Endothelial cell of umbilical vein (primary cell): Measurements from ENCODE around the gene FBXO11. TPM values are rescaled to one million over a fixed set of nuclear protein-coding genes. Genes with fewer than 3 reads are reported as not detected.

Experiments
- BruUV-seq: library from RNA; stranded (reverse); fragments of 400-500 nt; replicated peaks from 2 replicates; lab custom pipeline; 2021; lab: Mats Ljungman, UMichigan
- CTCF ChIA-PET: fragments of 300-600, 350-600 bp; sonication (Branson Sonifier 250); formaldehyde crosslinking; loops from one replicate; lab custom pipeline; 2021; ENCODE audit warnings: antibody characterized with exemption, inconsistent platforms; lab: Charles Lee
- POLR2A ChIA-PET: fragments of 300-600, 350-600 bp; sonication (Branson Sonifier 250); formaldehyde crosslinking; loops from one replicate; lab custom pipeline; 2021; ENCODE audit warnings: antibody characterized with exemption, inconsistent platforms; lab: Charles Lee
- DNase-seq: peaks from one replicate; pipeline ENCODE4 v3.0.0-alpha.2; 2011; ENCODE audit warnings: low read depth, low spot score
- FAIRE-seq: peaks from 2 replicates; lab custom pipeline; 2011; peaks lifted over from hg19 to GRCh38; lab: Jason Lieb, UNC
- H2AFZ ChIP-seq: 2 replicates; pipeline ENCODE4 v1.6.0; 2012; ENCODE audit warnings: low read depth, low read length, control low read depth, inconsistent platforms
- H3K27ac ChIP-seq: 2 replicates; pipeline ENCODE4 v1.5.1; 2011; ENCODE audit warnings: low read depth, mild to moderate bottlenecking, control low read depth, low read length, moderate library complexity; ENCODE audit not compliant: insufficient read depth
- H3K27me3 ChIP-seq, 2 experiments: 2 replicates each; pipeline versions ENCODE4 v1.6.0 to v1.6.1; 2011; ENCODE audit warnings: low read length in 2 of 2, mixed read lengths in 1 of 2; ENCODE audit not compliant: control insufficient read depth in 2 of 2, insufficient read depth in 2 of 2
- H3K36me3 ChIP-seq, 2 experiments: 2 replicates in 1 of 2; 3 replicates in 1 of 2; pipeline ENCODE4 v1.5.1; 2011; ENCODE audit warnings: low read length in 2 of 2, mild to moderate bottlenecking in 1 of 2, moderate library complexity in 1 of 2; ENCODE audit not compliant: control insufficient read depth in 2 of 2, insufficient read depth in 2 of 2; ENCODE audit errors: extremely low read depth in 1 of 2
- H3K4me1 ChIP-seq: 3 replicates; pipeline ENCODE4 v1.5.1; 2011; ENCODE audit warnings: mild to moderate bottlenecking, low read length; ENCODE audit not compliant: control insufficient read depth, insufficient read depth; ENCODE audit errors: extremely low read depth
- H3K4me2 ChIP-seq: 2 replicates; pipeline ENCODE4 v1.6.1; 2011; ENCODE audit warnings: low read length, control low read depth, mixed read lengths; ENCODE audit not compliant: insufficient read depth
- H3K4me3 ChIP-seq, 3 experiments: fragments of 200-600 bp in 1 of 3; sonication (generic), shearing (Covaris generic) in 1 of 3; replicated peaks in 1 of 3; 2 replicates each; pipeline ENCODE4 v1.5.1; 2011 to 2016; ENCODE audit warnings: control low read depth in 3 of 3, low read length in 3 of 3, mild to moderate bottlenecking in 2 of 3, inconsistent platforms in 1 of 3, low read depth in 1 of 3, moderate library complexity in 1 of 3; ENCODE audit not compliant: insufficient read depth in 1 of 3
- H3K79me2 ChIP-seq: 2 replicates; pipeline ENCODE4 v1.6.0; 2012; ENCODE audit warnings: low read length, inconsistent platforms; ENCODE audit not compliant: control insufficient read depth, insufficient read depth
- H3K9ac ChIP-seq: replicated peaks from 2 replicates; pipeline ENCODE3; 2011; ENCODE audit warnings: low read length, control low read depth; ENCODE audit not compliant: insufficient read depth; ENCODE audit errors: extremely low read depth
- H3K9me1 ChIP-seq: replicated peaks from 3 replicates; pipeline ENCODE4 v1.6.0; 2011; ENCODE audit warnings: mild to moderate bottlenecking, low read length; ENCODE audit not compliant: control insufficient read depth, insufficient read depth; ENCODE audit errors: extremely low read depth
- H3K9me3 ChIP-seq: replicated peaks from 2 replicates; pipeline ENCODE4 v1.5.1; 2012; ENCODE audit warnings: low read length, inconsistent platforms; ENCODE audit not compliant: control insufficient read depth, insufficient read depth
- H4K20me1 ChIP-seq: replicated peaks from 2 replicates; pipeline ENCODE3; 2011; ENCODE audit warnings: mild to moderate bottlenecking, low read length; ENCODE audit not compliant: control insufficient read depth, insufficient read depth; ENCODE audit errors: extremely low read depth
- EZH2 ChIP-seq: IDR thresholded peaks from 2 replicates; pipeline ENCODE4 v1.6.1; 2012; ENCODE audit warnings: borderline replicate concordance, low read depth, mild to moderate bottlenecking, moderate library complexity, low read length, inconsistent platforms; ENCODE audit not compliant: severe bottlenecking
- FOS ChIP-seq: IDR thresholded peaks from 2 replicates; pipeline ENCODE4 v1.6.1; 2011; ENCODE audit warnings: mild to moderate bottlenecking, low read length, moderate library complexity, borderline replicate concordance; ENCODE audit not compliant: insufficient read depth
- GATA2 ChIP-seq: IDR thresholded peaks from 2 replicates; pipeline ENCODE4 v1.7.0; 2011; ENCODE audit warnings: low read depth, mild to moderate bottlenecking, moderate library complexity, mixed read lengths, low read length; ENCODE audit not compliant: insufficient read length, insufficient read depth
- JUN ChIP-seq: IDR thresholded peaks from 2 replicates; pipeline ENCODE4 v1.6.1; 2011; ENCODE audit warnings: borderline replicate concordance, low read depth; ENCODE audit not compliant: insufficient read length, insufficient read depth
- MYC ChIP-seq: IDR thresholded peaks from one replicate; pipeline ENCODE4 v1.6.1; 2011; ENCODE audit warnings: mild to moderate bottlenecking, low read depth, low read length
- POLR2A ChIP-seq: IDR thresholded peaks from 2 replicates; pipeline ENCODE4 v1.6.1; 2012; ENCODE audit warnings: low read depth, mild to moderate bottlenecking, control low read depth, low read length
- POLR2AphosphoS5 ChIP-seq: IDR thresholded peaks from 2 replicates; pipeline ENCODE4 v1.6.1; 2012; ENCODE audit warnings: low read depth, mild to moderate bottlenecking, control low read depth, low read length, moderate library complexity; ENCODE audit not compliant: insufficient read depth
- dilution Hi-C: fragments of 300-500 bp; cut with MboI; formaldehyde crosslinking; loops from one replicate; pipeline ENCODE4 v1.15.0; 2019; ENCODE audit warnings: low sequenced_read_pairs; ENCODE audit not compliant: extremely low pct_ligation_motif_present
- intact Hi-C: fragments of 100-400 bp; cut with micrococcal nuclease; formaldehyde crosslinking; loops from one replicate; pipeline ENCODE4 v1.10.0; 2022
- polyA plus RNA-seq, 4 experiments: library from polyadenylated mRNA; depleted of rRNA in 3 of 4; stranded (reverse) in 3 of 4; unstranded in 1 of 4; fragments of >200 nt; gene quantifications; 2 replicates each; pipeline versions ENCODE4 v1.2.1 to v1.2.3, GENCODE V29; 2011 to 2012; ENCODE audit warnings: missing spikeins in 1 of 4
- total RNA-seq: library from RNA; stranded (reverse); gene quantifications from 2 replicates; pipeline ENCODE4 v1.2.3, GENCODE V29; 2021
- TF ChIP-seq, protein P1 (sequence below): IDR thresholded peaks from 2 replicates; pipeline ENCODE4 v1.6.1; 2011; ENCODE audit not compliant: insufficient read depth, insufficient read length
- TF ChIP-seq, protein P2 (sequence below), 2 donors: IDR thresholded peaks; 1 replicate in 1 of 2; 2 replicates in 1 of 2; pipeline ENCODE4 v1.5.1; 2011; ENCODE audit warnings: low read length in 2 of 2, mild to moderate bottlenecking in 2 of 2, moderate library complexity in 2 of 2, control low read depth in 1 of 2, inconsistent platforms in 1 of 2, low read depth in 1 of 2; ENCODE audit not compliant: insufficient read depth in 1 of 2; ENCODE audit errors: extremely low read depth in 1 of 2

Gene FBXO11
- total and polyA plus RNA-seq, 2 donors (not counting 3 experiments of a cell fraction or from before 2014, with no cell fraction given), result 23.4 to 59.6 TPM

- ChIA-PET CTCF (interaction anchor here (0.7 to 1.1 kb wide), 2 partner anchors 201 to 469 kb away, joined by 3 read pairs; no protein-coding TSS in a partner anchor), POLR2A (interaction anchor here (0.6 kb wide), 1 partner anchor 56 kb away, joined by 3 read pairs; no protein-coding TSS in a partner anchor)
- peak; percentile 55 for DNase-seq
- Histone ChIP-seq H3K4me1 (peaks cover 20% of the 10 kb centered on the region), H3K9me1 (no peaks in the 10 kb centered on the region), H3K79me2 (peaks cover 52% of the 10 kb centered on the region), H3K4me3 (peak overlapping the region; percentile 57 to 99 (median 88)), H4K20me1 (peaks cover 3% of the 10 kb centered on the region), H3K27ac (peak overlapping the region; percentile 84), H3K27me3 (no peaks in the 10 kb centered on the region), H3K9ac (peak overlapping the region; percentile 96), H3K36me3 (no peaks in the 10 kb centered on the region), H2AFZ (no peak overlapping the region), H3K4me2 (no peak overlapping the region), H3K9me3 (no peaks in the 10 kb centered on the region)
- intact Hi-C loops, result loop anchor here (1.0 to 10.0 kb wide), 7 partner anchors 38 to 683 kb away; partner anchors contain the start of gene MSH6
- dilution Hi-C loops, result no loop called here
- TF ChIP-seq JUN (no peak), POLR2AphosphoS5 (no peak), EZH2 (no peak), POLR2A (no peak), MYC (no peak), FOS (no peak), GATA2 (no peak)
- TF ChIP-seq, protein P1, sequence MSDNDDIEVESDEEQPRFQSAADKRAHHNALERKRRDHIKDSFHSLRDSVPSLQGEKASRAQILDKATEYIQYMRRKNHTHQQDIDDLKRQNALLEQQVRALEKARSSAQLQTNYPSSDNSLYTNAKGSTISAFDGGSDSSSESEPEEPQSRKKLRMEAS, result no peak
- TF ChIP-seq, protein P2, sequence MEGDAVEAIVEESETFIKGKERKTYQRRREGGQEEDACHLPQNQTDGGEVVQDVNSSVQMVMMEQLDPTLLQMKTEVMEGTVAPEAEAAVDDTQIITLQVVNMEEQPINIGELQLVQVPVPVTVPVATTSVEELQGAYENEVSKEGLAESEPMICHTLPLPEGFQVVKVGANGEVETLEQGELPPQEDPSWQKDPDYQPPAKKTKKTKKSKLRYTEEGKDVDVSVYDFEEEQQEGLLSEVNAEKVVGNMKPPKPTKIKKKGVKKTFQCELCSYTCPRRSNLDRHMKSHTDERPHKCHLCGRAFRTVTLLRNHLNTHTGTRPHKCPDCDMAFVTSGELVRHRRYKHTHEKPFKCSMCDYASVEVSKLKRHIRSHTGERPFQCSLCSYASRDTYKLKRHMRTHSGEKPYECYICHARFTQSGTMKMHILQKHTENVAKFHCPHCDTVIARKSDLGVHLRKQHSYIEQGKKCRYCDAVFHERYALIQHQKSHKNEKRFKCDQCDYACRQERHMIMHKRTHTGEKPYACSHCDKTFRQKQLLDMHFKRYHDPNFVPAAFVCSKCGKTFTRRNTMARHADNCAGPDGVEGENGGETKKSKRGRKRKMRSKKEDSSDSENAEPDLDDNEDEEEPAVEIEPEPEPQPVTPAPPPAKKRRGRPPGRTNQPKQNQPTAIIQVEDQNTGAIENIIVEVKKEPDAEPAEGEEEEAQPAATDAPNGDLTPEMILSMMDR (IDR thresholded peaks at IDR 0.05; ENCODE audit: extremely low read depth in 1 of 2, insufficient read depth in 1 of 2, low read depth in 1 of 2, low read length in 2 of 2), result no peak
- no TSS peak for BruUV-seq
- no peak for FAIRE-seq
Measured at GRCh38 chr2:47905386-47906156, 727 bp downstream of the FBXO11 start.
